Mesenchymal stem cell (in vitro differentiated cells and primary cell): ENCODE results near the gene NIPA2.

Experiments used
- DNase-seq: peaks from one replicate; pipeline ENCODE4 v3.0.0-alpha.2; 2013
- H2AFZ ChIP-seq: one replicate; pipeline ENCODE4 v1.6.1; 2013; ENCODE audit warnings: low read depth, mild to moderate bottlenecking, control low read depth, inconsistent platforms, low read length, moderate library complexity
- H2AK5ac ChIP-seq: 2 replicates; pipeline ENCODE4 v1.6.1; 2013; ENCODE audit warnings: low read length, moderate library complexity, mild to moderate bottlenecking, inconsistent platforms; ENCODE audit not compliant: severe bottlenecking
- H2BK120ac ChIP-seq: one replicate; pipeline ENCODE4 v1.6.1; 2013; ENCODE audit warnings: low read depth, mild to moderate bottlenecking, inconsistent platforms, low read length, moderate library complexity
- H2BK12ac ChIP-seq, 2 experiments: one replicate each; pipeline ENCODE4 v1.6.1; 2013; ENCODE audit warnings: inconsistent platforms in 2 of 2, low read length in 2 of 2, mild to moderate bottlenecking in 2 of 2, moderate library complexity in 2 of 2, control low read depth in 1 of 2
- H2BK15ac ChIP-seq: one replicate; pipeline ENCODE4 v1.6.1; 2013; ENCODE audit warnings: mild to moderate bottlenecking, low read depth, inconsistent platforms; ENCODE audit not compliant: poor library complexity, severe bottlenecking
- H2BK5ac ChIP-seq: 2 replicates; pipeline ENCODE4 v1.6.1; 2013; ENCODE audit warnings: low read depth, mild to moderate bottlenecking, low read length, control low read depth, inconsistent platforms; ENCODE audit not compliant: poor library complexity, severe bottlenecking
- H3K14ac ChIP-seq, 2 experiments: one replicate each; pipeline ENCODE4 v1.6.1; 2013; ENCODE audit warnings: inconsistent platforms in 2 of 2, low read length in 2 of 2, control low read depth in 1 of 2, mild to moderate bottlenecking in 1 of 2, moderate library complexity in 1 of 2
- H3K18ac ChIP-seq, 2 experiments: one replicate each; pipeline ENCODE4 v1.6.1; 2013; ENCODE audit warnings: inconsistent platforms in 2 of 2, low read length in 2 of 2, control low read depth in 1 of 2, low read depth in 1 of 2, mild to moderate bottlenecking in 1 of 2
- H3K23ac ChIP-seq, 2 experiments: one replicate each; pipeline ENCODE4 v1.6.1; 2013; ENCODE audit warnings: inconsistent platforms in 2 of 2, low read length in 2 of 2, mild to moderate bottlenecking in 2 of 2, moderate library complexity in 2 of 2, control low read depth in 1 of 2
- H3K27ac ChIP-seq: 2 replicates; pipeline ENCODE4 v1.5.1; 2013; ENCODE audit warnings: mild to moderate bottlenecking, moderate library complexity, low read length, control low read depth, inconsistent platforms; ENCODE audit not compliant: poor library complexity, severe bottlenecking
- H3K27me3 ChIP-seq, 2 experiments: 2 replicates each; pipeline versions ENCODE4 v1.6.1 to v1.7.0; 2013; ENCODE audit warnings: low read length in 2 of 2, mild to moderate bottlenecking in 2 of 2, moderate library complexity in 2 of 2, control low read depth in 1 of 2, inconsistent platforms in 1 of 2; ENCODE audit not compliant: control insufficient read depth in 1 of 2, insufficient read depth in 1 of 2
- H3K36me3 ChIP-seq, 2 experiments: 2 replicates each; pipeline versions ENCODE4 v1.6.1 to v1.7.0; 2013; ENCODE audit warnings: low read length in 2 of 2, control low read depth in 1 of 2, inconsistent platforms in 1 of 2, low read depth in 1 of 2, mild to moderate bottlenecking in 1 of 2; ENCODE audit not compliant: insufficient read depth in 2 of 2, control insufficient read depth in 1 of 2
- H3K4ac ChIP-seq, 2 experiments: one replicate each; pipeline ENCODE4 v1.6.1; 2013; ENCODE audit warnings: inconsistent platforms in 2 of 2, low read length in 2 of 2, mild to moderate bottlenecking in 2 of 2, moderate library complexity in 2 of 2, control low read depth in 1 of 2, low read depth in 1 of 2
- H3K4me1 ChIP-seq: 2 replicates; pipeline ENCODE4 v1.6.1; 2013; ENCODE audit warnings: low read depth, low read length, control low read depth; ENCODE audit not compliant: control insufficient read depth, insufficient read depth
- H3K4me2 ChIP-seq: 2 replicates; pipeline ENCODE4 v1.6.1; 2013; ENCODE audit warnings: low read length, mild to moderate bottlenecking, inconsistent platforms; ENCODE audit not compliant: poor library complexity, severe bottlenecking
- H3K4me3 ChIP-seq, 2 experiments: 2 replicates each; pipeline versions ENCODE4 v1.5.1 to v1.7.0; 2013; ENCODE audit warnings: low read length in 2 of 2, mild to moderate bottlenecking in 2 of 2, control low read depth in 1 of 2, low read depth in 1 of 2; ENCODE audit not compliant: insufficient read depth in 1 of 2
- H3K79me1 ChIP-seq: replicated peaks from 2 replicates; pipeline ENCODE4 v1.6.1; 2013; ENCODE audit warnings: mild to moderate bottlenecking, control low read depth, low read length, inconsistent platforms; ENCODE audit not compliant: poor library complexity, severe bottlenecking
- H3K9ac ChIP-seq: 2 replicates; pipeline ENCODE4 v1.7.0; 2013; ENCODE audit warnings: mild to moderate bottlenecking, low read length, moderate library complexity
- H3K9me3 ChIP-seq: 2 replicates; pipeline ENCODE4 v1.7.0; 2013; ENCODE audit warnings: mild to moderate bottlenecking, low read length; ENCODE audit not compliant: control insufficient read depth
- H4K8ac ChIP-seq: one replicate; pipeline ENCODE4 v1.6.1; 2013; ENCODE audit warnings: inconsistent platforms, mild to moderate bottlenecking, low read length, moderate library complexity
- H4K91ac ChIP-seq: one replicate; pipeline ENCODE4 v1.6.1; 2013; ENCODE audit warnings: mild to moderate bottlenecking, low read length, inconsistent platforms
- WGBS: methylation state at CpG from one replicate; pipeline ENCODE4 v1.1.7; 2013; ENCODE audit warnings: mixed read lengths; 5-methylcytosine and 5-hydroxymethylcytosine counted together

The NIPA2 gene

DNA sequence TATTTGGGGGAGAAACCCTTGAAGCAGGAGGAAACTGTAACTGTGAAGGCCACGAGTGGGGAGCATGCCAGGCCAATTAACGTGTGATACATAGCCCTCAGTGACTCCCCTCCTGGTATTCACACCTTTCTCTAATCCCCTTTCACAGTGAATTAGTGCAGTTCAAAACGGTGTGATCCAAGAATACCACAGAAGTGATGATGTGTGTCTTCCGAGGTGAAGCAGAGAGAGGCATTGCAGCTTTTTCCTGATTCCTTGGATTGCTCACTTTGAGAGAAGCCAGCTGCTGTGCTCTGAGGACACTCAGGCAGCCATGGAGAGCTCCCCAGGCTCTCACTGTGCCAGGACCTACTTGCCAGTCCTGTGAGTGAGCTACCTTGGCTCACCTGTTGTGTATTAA, 17.3 kb downstream of the NIPA2 start:
- H3K4me3 ChIP-seq: no peak overlapping the region
- no peak overlapping the region for H2BK15ac ChIP-seq
- H3K4ac ChIP-seq: no peak overlapping the region
- peaks cover 26 to 62% of the 10 kb centered on the region in 2 experiments for H3K36me3 ChIP-seq
- no peak overlapping the region for H2BK120ac ChIP-seq
- no peak overlapping the region for H3K9ac ChIP-seq
- H2AK5ac ChIP-seq: no peak overlapping the region
- peak; percentile 29 for DNase-seq
- peaks cover 16% of the 10 kb centered on the region for H3K79me1 ChIP-seq
- no peaks in the 10 kb centered on the region for H3K27me3 ChIP-seq
- H3K4me2 ChIP-seq: no peak overlapping the region
- 38% methylated on average over 3 of the region's 4 CpGs for WGBS
- no peak overlapping the region for H2BK12ac ChIP-seq
- no peaks in the 10 kb centered on the region for H3K4me1 ChIP-seq
- no peak overlapping the region for H3K27ac ChIP-seq
- no peak overlapping the region for H3K14ac ChIP-seq
- H4K8ac ChIP-seq: no peak overlapping the region
- no peak overlapping the region for H4K91ac ChIP-seq
- H3K23ac ChIP-seq: no peak overlapping the region
- H2AFZ ChIP-seq: no peak overlapping the region
- no peak overlapping the region for H3K18ac ChIP-seq
- H3K9me3 ChIP-seq: no peaks in the 10 kb centered on the region
- no peak overlapping the region for H2BK5ac ChIP-seq

DNA sequence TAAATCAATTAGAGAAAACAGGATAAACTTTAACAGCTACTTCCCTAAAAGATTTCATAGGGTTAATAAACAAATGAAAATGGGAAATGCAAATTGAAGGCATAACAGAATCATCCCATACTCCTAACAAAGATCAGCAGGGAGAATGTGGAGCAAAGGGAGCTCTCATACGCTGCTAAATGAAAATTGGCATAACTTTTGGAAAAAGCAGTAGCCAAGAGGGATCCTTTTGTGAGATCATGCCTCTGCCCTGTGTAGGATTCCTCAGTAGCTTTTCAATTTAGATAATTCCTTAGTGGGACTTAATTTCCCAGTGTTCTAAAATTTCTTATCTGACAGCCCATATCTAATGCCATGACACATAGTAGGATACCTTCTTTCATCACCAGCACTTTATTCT, 18.2 kb downstream of the NIPA2 start:
- no peak overlapping the region for H2BK12ac ChIP-seq
- DNase-seq: no peak
- no peak overlapping the region for H4K8ac ChIP-seq
- WGBS: 100% methylated on average over 1 of the region's 1 CpG
- H3K36me3 ChIP-seq: peaks cover 26 to 67% of the 10 kb centered on the region in 2 experiments
- no peak overlapping the region for H3K14ac ChIP-seq
- H3K9ac ChIP-seq: no peak overlapping the region
- H3K23ac ChIP-seq: no peak overlapping the region
- H3K79me1 ChIP-seq: peaks cover 16% of the 10 kb centered on the region
- H3K4me3 ChIP-seq: no peak overlapping the region
- no peak overlapping the region for H2BK15ac ChIP-seq
- no peaks in the 10 kb centered on the region for H3K4me1 ChIP-seq
- no peak overlapping the region for H2BK5ac ChIP-seq
- H3K4me2 ChIP-seq: no peak overlapping the region
- H3K9me3 ChIP-seq: no peaks in the 10 kb centered on the region
- H2AFZ ChIP-seq: no peak overlapping the region
- no peak overlapping the region for H2BK120ac ChIP-seq
- H3K18ac ChIP-seq: no peak overlapping the region
- no peak overlapping the region for H4K91ac ChIP-seq
- no peak overlapping the region for H2AK5ac ChIP-seq
- no peak overlapping the region for H3K4ac ChIP-seq
- H3K27ac ChIP-seq: no peak overlapping the region
- H3K27me3 ChIP-seq: no peaks in the 10 kb centered on the region

DNA sequence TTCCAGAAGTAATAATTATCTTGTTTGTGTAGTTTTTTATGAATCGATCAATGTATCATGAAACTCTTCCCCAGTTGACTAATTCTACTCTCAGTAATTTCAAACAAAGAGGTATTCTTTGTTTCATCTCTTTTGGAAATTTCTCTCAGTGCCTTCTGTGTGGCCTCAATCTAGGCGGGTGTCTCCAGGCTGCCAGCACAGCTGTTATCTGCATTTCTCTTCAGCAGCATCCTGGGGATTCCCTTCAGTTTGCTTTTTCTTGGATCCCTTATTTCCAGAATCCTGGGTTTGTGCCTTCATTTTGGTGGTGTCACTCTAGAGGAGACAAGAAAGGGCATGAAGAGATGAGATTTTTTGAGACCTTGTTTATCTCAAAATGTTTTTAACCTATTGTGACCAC, 22.7 kb downstream of the NIPA2 start:
- Histone ChIP-seq H3K4me2 (no peak overlapping the region), H3K4me3 (no peak overlapping the region), H2BK120ac (no peak overlapping the region), H3K27ac (no peak overlapping the region), H3K4me1 (no peaks in the 10 kb centered on the region), H3K9ac (no peak overlapping the region), H3K14ac (no peak overlapping the region), H3K36me3 (peaks cover 21 to 72% of the 10 kb centered on the region in 2 experiments), H3K9me3 (no peaks in the 10 kb centered on the region), H2BK12ac (no peak overlapping the region), H3K27me3 (no peaks in the 10 kb centered on the region), H3K23ac (no peak overlapping the region), H2BK15ac (no peak overlapping the region), H4K8ac (no peak overlapping the region), H2BK5ac (no peak overlapping the region), H3K79me1 (peaks cover 21% of the 10 kb centered on the region), H4K91ac (no peak overlapping the region), H3K18ac (no peak overlapping the region), H3K4ac (no peak overlapping the region), H2AK5ac (no peak overlapping the region), H2AFZ (no peak overlapping the region)
- DNase-seq: no peak
- 98% methylated on average over 2 of the region's 2 CpGs for WGBS

DNA sequence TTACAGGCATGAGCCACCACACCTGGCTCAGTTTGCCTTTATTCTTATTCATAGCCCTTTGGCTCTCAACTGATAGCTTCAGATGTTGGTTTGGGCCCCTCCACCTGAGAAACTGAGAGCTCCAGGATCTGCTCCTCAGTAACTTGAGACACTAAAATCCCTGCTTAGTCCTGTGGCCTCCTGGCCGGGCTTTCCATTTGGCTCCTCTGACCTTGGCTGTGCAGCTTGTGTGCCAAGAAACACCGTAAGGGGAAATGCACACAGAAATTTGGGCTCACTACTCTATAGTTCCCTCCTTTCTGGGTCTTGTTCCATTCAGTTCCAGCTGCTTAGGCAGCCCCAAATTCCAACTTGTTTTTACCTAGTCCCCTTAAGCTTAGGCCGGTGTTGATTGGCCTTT, 24.9 kb downstream of the NIPA2 start:
- H2BK12ac ChIP-seq: no peak overlapping the region
- no peaks in the 10 kb centered on the region for H3K27me3 ChIP-seq
- H2AFZ ChIP-seq: no peak overlapping the region
- H4K8ac ChIP-seq: no peak overlapping the region
- H2BK15ac ChIP-seq: no peak overlapping the region
- no peak overlapping the region for H3K23ac ChIP-seq
- H2BK5ac ChIP-seq: no peak overlapping the region
- no peak overlapping the region for H3K9ac ChIP-seq
- H3K4me3 ChIP-seq: no peak overlapping the region
- no peak overlapping the region for H2BK120ac ChIP-seq
- no peak overlapping the region for H3K4me2 ChIP-seq
- no peak for DNase-seq
- peak overlapping the region; percentile 3 for H3K27ac ChIP-seq
- H3K4me1 ChIP-seq: no peaks in the 10 kb centered on the region
- H3K14ac ChIP-seq: no peak overlapping the region
- H3K9me3 ChIP-seq: no peaks in the 10 kb centered on the region
- 97% methylated on average over 3 of the region's 3 CpGs for WGBS
- H3K18ac ChIP-seq: no peak overlapping the region
- peaks cover 17% of the 10 kb centered on the region for H3K79me1 ChIP-seq
- H3K36me3 ChIP-seq: peaks cover 27 to 86% of the 10 kb centered on the region in 2 experiments
- H3K4ac ChIP-seq: no peak overlapping the region
- H4K91ac ChIP-seq: no peak overlapping the region
- H2AK5ac ChIP-seq: no peak overlapping the region
